Small intestine (tissue), 4 donors: Measurements from ENCODE around the gene TRIM7. TPM values are rescaled to one million over a fixed set of nuclear protein-coding genes. Genes with fewer than 3 reads are reported as not detected.

Experiments used
- polyA plus RNA-seq, 4 donors: library from polyadenylated mRNA; stranded (reverse) in 3 of 4; unstranded in 1 of 4; fragments of 200-250 nt in 3 of 4; fragments of 120-200 nt in 1 of 4; gene quantifications; one replicate each; pipeline versions ENCODE4 v1.2.1 to v1.2.3, GENCODE V29; 2013
- donor health status: healthy with polysubstance abuse.
- donor health status: Bipolar disorder and iron deficiency.
- donor health status: healthy.

Gene TRIM7
- polyA plus RNA-seq, 4 donors, result 0.22 to 2.1 (median 0.89) TPM; not detected in 1

Other genes starting within 250 kb of the TRIM7 start
- 100 to 1,000 TPM in 2 of 4 donors, 10 to 100 TPM in 2; 35.6 to 162 (median 102) TPM for gene BTNL3, start 216.3 kb downstream of the TRIM7 start, polyA plus RNA-seq
- gene BTNL9, start 164.9 kb downstream of the TRIM7 start, polyA plus RNA-seq, result 1 to 10 TPM in 2 of 4 donors, under 1 TPM in 2; 0.27 to 6.5 (median 2.7) TPM
- gene OR2V1, start 74.0 kb downstream of the TRIM7 start, polyA plus RNA-seq, result not detected
- gene OR2V2, start 57.6 kb downstream of the TRIM7 start, polyA plus RNA-seq, result not detected
- 10 to 100 TPM; 19.2 to 25.0 (median 21.6) TPM for gene TRIM41, start 18.1 kb upstream of the TRIM7 start, polyA plus RNA-seq
- 1,000 to 10,000 TPM; 1,482 to 3,503 (median 2,448) TPM for gene RACK1, start 38.7 kb upstream of the TRIM7 start, polyA plus RNA-seq
- gene TRIM52, start 55.9 kb upstream of the TRIM7 start, polyA plus RNA-seq, result 10 to 100 TPM in 1 of 4 donors, 1 to 10 TPM in 3; 2.4 to 29.7 (median 7.2) TPM
- gene OR4F3, start 162.1 kb upstream of the TRIM7 start, polyA plus RNA-seq, result under 1 TPM in 1 of 4 donors, not detected in 3; 0.09 TPM